KBM-7 (cell line): ENCODE measurements around the gene NRDC.

Experiments
- DNase-seq: peaks from one replicate; pipeline ENCODE4 v3.0.0-alpha.2; 2015
- in situ Hi-C: fragments of 300-500 bp; cut with MboI; formaldehyde crosslinking; loops from 2 replicates; pipeline ENCODE4 v1.14.3; 2020; ENCODE audit warnings: low sequenced_read_pairs, low pct_unique_long_range_greater_than_20kb, mixed read lengths

NRDC gene, protein sequence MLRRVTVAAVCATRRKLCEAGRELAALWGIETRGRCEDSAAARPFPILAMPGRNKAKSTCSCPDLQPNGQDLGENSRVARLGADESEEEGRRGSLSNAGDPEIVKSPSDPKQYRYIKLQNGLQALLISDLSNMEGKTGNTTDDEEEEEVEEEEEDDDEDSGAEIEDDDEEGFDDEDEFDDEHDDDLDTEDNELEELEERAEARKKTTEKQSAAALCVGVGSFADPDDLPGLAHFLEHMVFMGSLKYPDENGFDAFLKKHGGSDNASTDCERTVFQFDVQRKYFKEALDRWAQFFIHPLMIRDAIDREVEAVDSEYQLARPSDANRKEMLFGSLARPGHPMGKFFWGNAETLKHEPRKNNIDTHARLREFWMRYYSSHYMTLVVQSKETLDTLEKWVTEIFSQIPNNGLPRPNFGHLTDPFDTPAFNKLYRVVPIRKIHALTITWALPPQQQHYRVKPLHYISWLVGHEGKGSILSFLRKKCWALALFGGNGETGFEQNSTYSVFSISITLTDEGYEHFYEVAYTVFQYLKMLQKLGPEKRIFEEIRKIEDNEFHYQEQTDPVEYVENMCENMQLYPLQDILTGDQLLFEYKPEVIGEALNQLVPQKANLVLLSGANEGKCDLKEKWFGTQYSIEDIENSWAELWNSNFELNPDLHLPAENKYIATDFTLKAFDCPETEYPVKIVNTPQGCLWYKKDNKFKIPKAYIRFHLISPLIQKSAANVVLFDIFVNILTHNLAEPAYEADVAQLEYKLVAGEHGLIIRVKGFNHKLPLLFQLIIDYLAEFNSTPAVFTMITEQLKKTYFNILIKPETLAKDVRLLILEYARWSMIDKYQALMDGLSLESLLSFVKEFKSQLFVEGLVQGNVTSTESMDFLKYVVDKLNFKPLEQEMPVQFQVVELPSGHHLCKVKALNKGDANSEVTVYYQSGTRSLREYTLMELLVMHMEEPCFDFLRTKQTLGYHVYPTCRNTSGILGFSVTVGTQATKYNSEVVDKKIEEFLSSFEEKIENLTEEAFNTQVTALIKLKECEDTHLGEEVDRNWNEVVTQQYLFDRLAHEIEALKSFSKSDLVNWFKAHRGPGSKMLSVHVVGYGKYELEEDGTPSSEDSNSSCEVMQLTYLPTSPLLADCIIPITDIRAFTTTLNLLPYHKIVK

DNA sequence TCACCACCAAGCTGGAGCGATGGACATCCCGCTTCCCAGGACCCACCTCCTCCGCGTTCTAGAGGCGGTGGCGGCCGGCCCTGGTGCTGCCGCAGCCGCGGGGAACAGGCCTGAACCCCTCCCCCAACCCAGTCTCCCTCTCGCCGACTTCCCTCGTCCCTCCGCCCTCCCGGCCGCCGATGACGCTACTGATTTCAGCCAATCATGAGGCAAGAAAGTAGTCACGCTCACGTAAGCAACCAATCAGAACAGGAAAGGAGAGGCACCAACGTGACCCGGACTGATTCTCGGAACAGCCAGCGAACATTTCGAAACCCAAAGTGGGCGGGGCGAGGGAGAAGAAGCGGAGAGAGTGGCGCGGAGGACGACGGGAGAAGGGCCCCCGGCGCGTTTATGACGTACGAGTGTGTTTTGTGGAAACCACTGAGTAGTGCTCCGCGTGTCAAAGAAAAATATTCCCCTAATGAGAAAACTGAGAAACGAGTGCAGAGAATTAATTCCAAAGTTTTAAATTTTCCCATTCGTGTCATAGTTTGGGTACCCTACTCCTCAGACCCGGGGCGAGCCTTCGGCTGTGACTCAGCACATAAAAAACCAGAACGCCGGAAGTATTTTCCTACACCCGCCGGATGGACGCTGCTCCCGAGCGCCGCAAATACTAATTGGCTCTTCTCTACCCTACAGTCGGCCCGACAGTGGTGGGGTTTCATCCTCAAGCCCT is at the start of gene NRDC:
Gene NRDC, minus strand, starts transcription at position 112 of the 721 bp plus-strand sequence. CDS start 112 bp downstream, outside the sequence.
- DNase-seq: peak; percentile 100
- in situ Hi-C loops: no loop called here

DNA sequence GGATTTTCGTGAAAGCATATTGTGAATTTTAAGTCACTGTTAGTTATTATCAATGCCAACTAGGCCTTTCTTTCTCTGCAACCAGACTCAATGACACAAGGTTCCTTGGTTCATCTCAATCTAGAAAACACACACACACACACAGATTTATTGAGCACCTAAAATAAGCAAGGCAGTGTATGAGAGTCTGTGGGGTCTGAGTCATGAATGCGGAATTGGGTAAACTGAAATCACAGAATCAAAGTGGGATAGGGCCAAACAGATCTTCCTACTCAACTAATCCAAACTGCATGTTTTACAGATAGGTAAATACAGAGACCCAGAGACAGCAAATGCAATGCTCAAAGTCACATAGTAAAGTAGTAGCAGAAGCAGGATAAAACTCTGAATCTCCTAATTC is 48.5 kb upstream of the NRDC start:
- DNase-seq: no peak
- in situ Hi-C loops: no loop called here

DNA sequence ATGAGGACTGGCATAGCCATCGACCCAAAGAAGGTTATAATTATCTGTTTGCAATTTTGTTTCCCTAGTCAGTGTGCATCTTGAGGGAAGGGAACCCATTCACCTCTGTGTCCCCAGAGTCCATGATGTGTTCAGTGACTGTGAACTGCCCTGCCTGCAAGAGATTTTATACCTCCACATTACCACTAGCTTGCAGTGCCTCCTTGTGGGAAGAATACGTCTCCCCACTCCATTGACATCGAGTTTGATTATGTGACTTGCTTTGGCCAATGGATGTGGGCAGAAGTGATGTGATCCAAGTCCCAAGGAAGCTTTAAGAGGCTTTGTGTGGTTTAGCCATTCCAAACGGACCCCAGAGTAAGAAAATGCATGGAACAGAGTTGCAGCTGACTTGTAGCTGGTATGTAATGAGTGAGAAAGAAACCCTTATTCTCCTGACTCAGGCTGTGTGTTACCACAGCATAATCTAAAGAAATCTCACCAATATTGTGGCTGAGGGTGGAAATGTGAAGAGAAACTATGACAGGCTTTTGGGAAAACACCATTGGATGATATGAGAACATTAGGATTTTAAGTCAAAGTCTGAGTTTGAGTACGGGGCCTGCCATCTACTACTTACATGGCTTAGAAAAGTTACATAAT is 47.8 kb upstream of the NRDC start:
- peak; percentile 39 for DNase-seq
- in situ Hi-C loops: no loop called here

DNA sequence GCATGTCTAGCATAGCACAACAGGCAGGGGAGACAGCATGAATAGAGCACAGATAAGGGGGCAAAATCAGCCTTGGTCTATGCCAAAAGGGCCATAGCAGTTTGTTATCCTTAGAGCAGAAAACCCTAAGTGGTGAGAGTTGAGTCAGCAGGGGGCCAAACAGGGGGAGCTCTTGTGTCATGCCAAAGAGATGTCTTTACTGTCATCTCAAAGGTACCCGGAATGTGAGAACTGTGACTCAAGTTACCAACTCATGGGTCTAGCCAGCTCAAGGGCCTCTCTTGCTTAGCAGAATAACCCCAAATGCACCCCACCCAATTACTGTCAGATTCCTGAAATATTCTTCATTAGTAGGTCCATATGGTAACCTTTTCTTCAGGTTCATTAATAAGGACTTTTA is 45.9 kb upstream of the NRDC start:
- in situ Hi-C loops: no loop called here
- DNase-seq: no peak

DNA sequence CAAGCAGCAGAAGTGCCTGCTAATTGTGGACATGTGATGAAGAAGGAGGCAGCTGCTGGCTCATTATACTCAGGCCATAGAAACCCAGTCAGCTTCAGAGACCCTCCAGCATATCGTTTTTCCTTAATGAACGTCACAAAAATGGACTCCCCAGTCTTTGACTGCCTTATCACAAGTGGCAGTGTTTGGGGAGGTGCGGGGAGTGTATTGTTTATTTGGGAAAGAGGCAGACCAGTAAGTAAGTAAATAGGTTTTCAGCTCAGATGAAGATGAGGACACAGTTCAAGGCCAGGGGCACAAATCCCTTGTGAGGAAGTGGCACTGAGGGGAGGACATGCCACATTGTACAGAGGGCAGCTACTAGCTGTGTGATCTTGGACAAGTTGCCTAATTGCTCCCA is 43.5 kb upstream of the NRDC start:
- in situ Hi-C loops: no loop called here
- no peak for DNase-seq

DNA sequence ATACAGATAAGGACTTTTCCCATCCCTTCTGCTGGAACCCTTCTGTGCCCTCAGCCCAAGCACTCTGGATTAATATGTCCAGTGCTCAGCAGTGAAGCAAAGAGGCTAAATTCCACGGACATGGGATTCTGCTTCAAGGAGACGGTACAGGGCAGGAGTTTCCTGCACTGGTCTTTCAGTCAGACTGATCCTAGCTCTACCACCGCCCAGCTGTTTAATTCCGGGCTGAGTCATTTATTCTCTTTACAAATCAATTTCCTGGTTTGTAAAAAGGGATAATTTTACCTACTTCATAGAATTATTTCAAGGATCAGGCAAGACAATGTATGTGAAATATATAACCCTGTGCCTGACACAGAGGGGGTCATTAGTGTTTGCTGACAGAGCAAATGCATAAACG is 41.6 kb upstream of the NRDC start:
- in situ Hi-C loops: no loop called here
- no peak for DNase-seq

DNA sequence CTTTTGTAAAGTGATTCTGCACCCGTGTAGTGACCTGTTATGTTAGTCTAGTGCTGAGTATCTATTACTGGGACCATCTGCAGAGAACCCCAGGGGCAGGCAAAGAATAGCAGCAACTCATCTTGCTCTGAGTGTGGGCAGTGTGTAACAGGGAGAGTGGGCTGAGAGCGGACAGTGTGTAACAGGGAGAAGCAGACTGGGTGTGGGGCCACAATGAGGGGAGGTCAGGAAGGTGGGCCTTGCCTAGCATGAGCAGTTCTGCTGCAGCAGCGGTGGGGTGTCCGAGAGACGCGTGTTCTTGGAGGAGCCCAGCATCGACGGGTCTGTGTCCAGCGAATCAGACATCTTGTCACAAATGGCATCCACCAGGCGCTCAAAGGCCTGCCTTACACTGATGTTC is 41.2 kb upstream of the NRDC start:
- no peak for DNase-seq
- in situ Hi-C loops: no loop called here

DNA sequence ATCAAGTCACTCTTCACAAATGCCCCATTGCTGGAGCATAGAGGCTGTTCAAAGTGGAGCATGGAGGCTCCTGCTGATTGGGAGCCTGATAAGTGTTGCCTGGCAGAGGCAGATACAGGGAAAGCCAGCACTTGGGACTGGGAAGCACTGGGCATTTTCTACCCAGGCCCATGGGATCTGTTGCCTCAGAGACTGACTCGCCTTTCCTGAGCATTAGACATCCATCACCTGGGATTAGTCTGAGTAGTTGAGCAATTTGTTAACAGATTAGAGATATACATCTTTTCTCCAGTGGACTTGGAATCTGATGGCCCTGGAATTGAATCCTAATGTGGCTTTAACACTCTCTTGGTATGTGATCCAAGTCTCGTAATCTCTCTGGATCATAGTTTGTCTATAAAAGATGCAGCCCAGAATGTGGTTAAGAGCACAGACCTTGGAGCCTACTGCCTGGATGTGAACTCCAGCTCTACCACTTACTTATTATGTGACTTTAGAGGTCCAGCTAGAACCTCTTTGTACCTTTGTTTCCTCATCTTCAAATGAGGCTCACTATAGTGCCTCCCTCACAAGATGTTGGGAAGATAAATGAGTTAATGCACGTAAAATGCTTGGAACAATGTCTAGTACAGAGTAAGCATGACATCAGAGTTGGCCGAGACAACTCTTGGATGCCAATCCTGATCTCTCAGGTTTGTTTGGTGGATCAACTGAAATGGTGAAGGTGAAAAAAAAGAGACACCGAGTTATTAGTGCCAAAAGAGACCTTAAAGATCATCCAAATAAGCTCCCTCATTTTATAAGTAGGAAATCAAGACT is 38.3 kb upstream of the NRDC start:
- in situ Hi-C loops: no loop called here
- no peak for DNase-seq

DNA sequence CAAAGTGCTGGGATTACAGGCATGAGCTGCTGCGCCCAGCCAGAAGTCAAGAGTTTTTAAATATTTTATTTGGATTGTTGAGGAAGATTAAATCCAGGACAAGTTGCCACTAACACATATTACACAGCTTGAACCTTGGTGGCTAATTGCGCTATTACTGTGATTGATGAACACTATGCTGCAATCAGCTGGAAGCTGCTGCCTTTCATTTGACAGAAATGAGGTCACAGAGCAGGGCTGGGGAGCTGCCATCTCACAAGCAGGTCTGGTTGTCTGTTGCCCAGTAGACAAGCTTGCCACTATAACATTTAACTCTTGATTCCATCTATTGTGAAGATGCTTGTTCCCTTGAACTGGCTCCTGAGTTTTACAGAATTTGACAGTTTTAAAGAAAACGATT is 37.4 kb upstream of the NRDC start:
- no peak for DNase-seq

DNA sequence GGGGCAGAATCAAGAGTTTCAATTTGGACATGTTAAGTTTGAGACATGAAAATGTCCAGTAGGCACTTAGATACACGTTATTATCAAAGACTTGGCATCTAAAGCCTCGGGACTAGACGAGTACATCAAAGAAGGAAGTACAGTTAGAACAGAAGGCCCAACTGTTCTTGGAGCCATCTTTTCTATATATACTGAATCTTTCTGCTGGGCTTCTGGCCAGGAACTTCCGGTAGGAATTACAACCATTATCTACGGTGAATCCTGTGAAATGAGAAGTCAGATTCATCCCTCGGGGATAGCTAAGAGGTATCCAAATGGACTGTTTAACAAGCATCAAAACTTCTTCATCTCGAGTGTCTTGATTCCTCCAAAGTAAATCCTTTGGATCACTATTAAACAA is 34.4 kb upstream of the NRDC start:
- in situ Hi-C loops: no loop called here
- DNase-seq: no peak

More for the DNA sequence above, 37.4 kb upstream of the NRDC start:
- in situ Hi-C loops: no loop called here

DNA sequence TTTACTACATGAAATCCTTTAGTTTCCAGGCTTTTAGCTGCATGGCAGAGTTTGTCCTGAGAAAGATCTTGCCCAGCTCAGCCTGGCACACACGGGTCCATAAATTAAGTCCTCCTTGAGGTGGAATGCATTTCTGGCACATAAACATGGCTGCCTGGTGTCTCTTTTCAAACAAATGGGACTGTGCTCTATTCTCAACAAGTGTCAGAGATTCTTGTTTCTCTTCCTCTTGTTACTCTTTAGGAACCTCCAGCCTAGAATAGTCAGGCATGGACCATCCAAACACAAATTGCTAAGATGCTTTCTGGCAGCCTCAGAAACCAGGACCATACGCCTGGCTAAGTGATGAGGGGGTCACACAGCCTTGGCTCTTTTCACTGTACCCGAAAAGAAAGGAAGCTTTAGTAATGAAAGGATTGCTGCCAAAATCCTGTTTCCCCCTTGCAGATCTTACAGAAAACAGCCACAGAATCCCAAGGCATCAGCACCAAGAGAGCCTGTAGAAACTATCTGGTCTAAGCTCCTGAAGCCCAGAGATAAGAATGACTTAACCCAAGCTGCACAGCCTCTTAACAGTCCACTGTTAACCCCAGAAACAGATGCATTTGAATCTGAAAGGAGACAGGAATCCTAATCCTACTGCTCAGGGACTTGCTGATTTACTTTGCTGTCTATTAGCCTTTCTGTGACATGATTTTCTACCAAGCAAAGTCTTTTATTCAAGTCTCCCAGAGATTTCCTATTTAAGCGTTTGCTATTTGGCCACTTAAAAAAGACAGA is 31.9 kb upstream of the NRDC start:
- in situ Hi-C loops: no loop called here
- DNase-seq: no peak

DNA sequence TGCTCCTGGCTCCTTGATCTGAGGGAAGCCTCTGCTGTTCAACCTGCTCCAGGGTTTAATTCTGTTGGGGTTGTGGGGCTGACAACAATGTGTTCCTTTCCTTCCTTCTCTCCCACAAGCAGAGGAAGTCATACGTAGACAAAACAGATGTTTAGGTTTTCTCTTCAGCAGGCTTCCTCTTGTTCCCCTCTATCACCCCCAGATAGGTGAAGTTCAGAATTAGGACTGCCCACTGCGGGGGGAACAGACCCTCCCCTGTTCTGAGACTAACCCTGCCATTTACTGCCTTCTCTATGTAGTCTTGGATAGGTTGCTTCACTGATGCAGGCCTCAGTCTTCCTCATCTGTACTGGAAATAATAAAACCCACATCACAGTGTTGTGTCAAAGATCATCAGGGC is 30.0 kb upstream of the NRDC start:
- in situ Hi-C loops: no loop called here
- peak; percentile 37 for DNase-seq

DNA sequence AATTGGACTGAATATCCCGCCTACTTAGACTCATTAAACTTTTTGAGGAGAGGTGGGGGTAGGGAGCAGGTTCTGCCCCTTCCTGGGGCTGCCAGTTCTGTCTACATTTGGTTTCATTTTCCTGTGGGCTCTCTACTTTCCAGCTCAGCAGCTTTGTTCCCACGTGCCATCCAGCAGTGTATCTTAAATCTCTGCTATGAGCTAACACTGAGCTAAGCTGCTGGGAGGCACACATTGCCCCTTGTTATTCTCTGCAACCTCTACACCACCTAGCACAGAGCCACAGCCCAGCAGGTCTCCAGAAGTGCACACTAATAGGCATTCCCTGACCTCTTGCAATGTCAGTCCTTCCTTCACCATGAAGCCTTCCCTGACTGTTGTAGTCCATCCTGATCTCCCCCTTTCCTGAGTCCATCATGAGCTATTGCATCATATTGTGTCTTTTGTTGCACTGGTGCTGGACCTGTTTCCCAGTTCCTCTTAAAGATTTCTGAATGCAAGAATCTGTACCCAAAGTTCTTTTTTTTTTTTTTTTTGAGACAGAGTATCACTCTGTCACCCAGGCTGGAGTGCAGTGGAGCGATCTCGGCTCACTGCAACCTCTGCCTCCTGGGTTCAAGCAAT is 28.7 kb upstream of the NRDC start:
- in situ Hi-C loops: no loop called here
- no peak for DNase-seq

DNA sequence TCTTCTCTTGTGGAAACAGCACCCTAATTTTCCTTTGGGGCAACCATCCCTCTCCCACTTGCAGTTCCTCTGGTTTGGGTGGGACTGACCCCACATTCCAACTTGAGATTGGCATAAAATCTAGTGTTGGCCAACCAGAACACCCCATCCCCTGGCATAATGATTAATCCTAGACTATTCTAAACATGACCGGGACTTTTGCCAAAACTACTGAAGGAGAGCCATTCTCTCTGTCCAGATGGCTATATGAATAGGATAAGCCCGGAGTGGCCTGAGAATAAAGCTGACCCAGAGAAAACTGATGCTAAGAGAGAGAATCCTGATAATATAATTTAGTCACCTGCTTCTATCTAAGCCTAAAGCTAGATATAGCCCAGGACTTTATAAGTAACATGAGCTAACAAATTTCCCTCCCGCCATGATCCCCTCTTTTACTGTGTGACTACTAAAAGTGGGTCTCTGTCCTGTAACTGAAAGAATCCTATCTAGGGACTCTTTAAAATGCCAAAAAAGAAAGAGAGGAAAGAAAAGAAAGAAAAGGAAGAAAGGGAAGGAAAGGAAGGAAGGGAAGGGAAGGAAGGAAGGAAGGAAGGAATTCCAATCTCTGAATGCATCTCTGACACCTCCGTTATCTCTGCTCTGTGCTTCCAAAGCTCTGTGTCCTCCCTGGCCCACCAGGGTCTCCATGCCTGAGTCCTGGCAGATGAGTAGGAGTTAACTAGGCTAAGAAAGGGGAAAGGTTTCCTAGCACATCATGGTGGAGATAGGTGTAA is 28.0 kb upstream of the NRDC start:
- DNase-seq: no peak
- in situ Hi-C loops: no loop called here

DNA sequence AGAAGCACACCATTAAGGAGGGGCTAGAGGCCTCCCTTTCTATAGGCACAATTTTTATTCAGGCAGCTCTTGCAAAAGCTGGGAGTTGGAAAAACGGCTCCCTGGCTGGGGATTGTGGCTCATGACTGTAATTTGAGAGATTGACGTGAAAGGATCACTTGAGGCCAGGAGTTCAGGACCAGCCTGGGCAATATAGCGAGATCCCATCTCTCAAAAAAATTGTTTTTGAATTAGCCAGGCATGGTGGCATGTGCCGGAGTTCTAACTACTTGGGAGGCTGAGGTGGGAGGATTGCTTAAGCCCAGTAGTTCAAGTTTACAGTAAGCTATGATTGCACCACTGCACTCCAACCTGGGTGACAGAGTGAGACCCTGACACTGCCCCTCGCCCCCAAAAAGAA is 23.9 kb upstream of the NRDC start:
- DNase-seq: no peak
- in situ Hi-C loops: no loop called here

DNA sequence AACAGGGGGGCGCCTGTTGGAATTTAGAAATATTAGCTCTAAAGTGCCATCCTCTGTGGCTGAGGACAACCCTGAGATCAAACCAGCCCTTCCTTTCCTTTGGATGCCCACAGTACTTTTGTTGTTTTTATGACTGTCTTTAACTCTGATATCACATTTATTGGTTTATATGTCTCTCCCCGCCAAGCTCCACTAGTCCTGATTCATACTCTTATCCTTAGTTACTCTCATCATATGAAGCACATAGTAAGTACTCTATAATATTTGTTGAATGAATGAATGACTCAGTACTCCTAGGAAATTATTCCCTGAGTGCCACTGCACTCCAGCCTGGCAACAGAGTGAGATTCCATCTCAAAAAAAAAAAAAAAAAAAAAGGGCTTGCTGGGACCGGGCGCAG is 22.6 kb upstream of the NRDC start:
- no peak for DNase-seq
- in situ Hi-C loops: no loop called here
